ENCODE measurements around the gene SYTL3. TPM values are rescaled to one million over a fixed set of nuclear protein-coding genes. Genes with fewer than 3 reads are reported as not detected.

Gene SYTL3
- total and polyA plus RNA-seq, 2 of the 8 experiments (the other 6 are each of a cell fraction or from before 2014, with no cell fraction given), result 0.27 to 0.99 TPM

DNA sequence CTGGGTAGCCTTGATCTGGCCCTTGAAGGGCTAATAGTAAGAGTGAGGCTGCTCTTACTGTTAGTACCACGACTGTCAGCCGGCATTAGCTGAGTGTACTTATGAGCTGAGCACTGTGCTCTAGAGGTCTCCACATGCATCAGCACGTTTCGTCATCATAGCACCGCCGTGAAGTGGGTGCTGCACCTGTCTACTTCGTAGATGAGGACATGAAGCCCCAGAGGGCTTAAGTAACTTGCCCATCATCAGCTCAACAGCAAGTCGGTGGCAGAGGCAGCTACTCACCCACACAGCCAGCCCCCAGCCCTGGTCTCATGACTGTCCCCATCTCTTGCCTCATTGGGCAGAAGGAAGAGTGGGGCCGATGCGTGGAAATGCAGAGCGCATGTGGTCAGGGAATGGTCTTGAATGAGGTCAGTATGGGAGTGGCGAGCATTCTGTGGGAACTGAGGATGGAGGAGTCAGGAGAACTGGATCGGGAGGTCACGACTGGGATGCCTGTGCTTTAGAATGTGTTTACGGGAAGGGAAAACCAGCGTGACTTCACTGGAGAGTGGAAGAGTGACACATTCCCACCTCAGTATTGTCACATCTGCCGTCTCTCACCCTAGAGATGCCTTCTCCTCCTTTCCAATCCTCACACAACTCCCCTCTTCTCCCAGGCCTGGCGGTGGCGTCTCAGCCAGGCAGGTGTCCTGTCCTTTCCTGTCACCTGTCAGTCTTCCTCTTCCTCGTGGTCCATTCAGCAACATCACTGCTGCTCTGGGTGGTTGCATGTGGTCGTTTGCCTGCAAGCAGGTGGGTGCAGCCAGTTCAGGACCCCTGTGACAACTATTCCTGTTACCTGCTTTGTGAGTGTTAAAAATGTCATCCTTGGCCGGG is 6.0 kb downstream of the SYTL3 start:
- H2BK120ac ChIP-seq (replicated peaks; ENCODE audit: low read depth, low read length), result no peak overlapping the region
- no peak overlapping the region for H3K14ac ChIP-seq (ENCODE audit: insufficient read length)
- no peak overlapping the region for H2AK5ac ChIP-seq (ENCODE audit: low read depth, low read length)
- H2BK20ac ChIP-seq (ENCODE audit: low read length), result no peak overlapping the region
- peak overlapping the region; percentile 18; the same call in 1 of the 2 replicates for H4K8ac ChIP-seq (ENCODE audit: extremely low read depth, insufficient read depth, low read length)
- H3K4me2 ChIP-seq (ENCODE audit: insufficient read depth in 1 of 2, low read depth in 2 of 2, low read length in 2 of 2), result no peak overlapping the region
- H4K91ac ChIP-seq (replicated peaks; ENCODE audit: insufficient read length, low read length), result no peak overlapping the region
- no peak overlapping the region for H2AFZ ChIP-seq (ENCODE audit: low read length)
- H3K56ac ChIP-seq (replicated peaks; ENCODE audit: insufficient read length, low read depth, low read length), result no peak overlapping the region
- H3K4ac ChIP-seq (replicated peaks; ENCODE audit: insufficient read length, low read depth, low read length), result no peak overlapping the region
- CTCF ChIA-PET (ENCODE audit: partially characterized antibody), result interaction anchor here (3.7 kb wide), 1 partner anchor 35 kb away, joined by 20 read pairs; no protein-coding TSS in a partner anchor
- no peak overlapping the region for H3K4me3 ChIP-seq (ENCODE audit: extremely low read depth in 1 of 4, insufficient read depth in 2 of 4, low read depth in 3 of 4, low read length in 4 of 4)
- no peaks in the 10 kb centered on the region for H3K79me2 ChIP-seq (ENCODE audit: control insufficient read depth in 1 of 2, insufficient read depth in 2 of 2, low read length in 2 of 2)
- POLR2A ChIA-PET (ENCODE audit: partially characterized antibody), result interaction anchor here (0.5 to 1.7 kb wide), 3 partner anchors 13 to 239 kb away, joined by 3 read pairs; no protein-coding TSS in a partner anchor
- FAIRE-seq (no peak), DNase-seq (ENCODE audit: low read depth in 1 of 2, low spot score in 2 of 2) (no peak)
- H3K9me3 ChIP-seq (ENCODE audit: insufficient read depth in 2 of 2, low read depth in 1 of 2, low read length in 1 of 2), result no peaks in the 10 kb centered on the region
- H3K27me3 ChIP-seq (replicated peaks in 1 of 4; ENCODE audit: control insufficient read depth in 3 of 4, extremely low read depth in 1 of 4, insufficient read depth in 3 of 4, low read length in 3 of 4), result no peaks in the 10 kb centered on the region
- H4K5ac ChIP-seq (ENCODE audit: insufficient read length, low read depth, low read length), result no peak overlapping the region
- no peak overlapping the region for H3K23ac ChIP-seq (ENCODE audit: insufficient read length)
- peak overlapping the region; percentile 27; the same call in 1 of the 2 replicates for H2BK12ac ChIP-seq (ENCODE audit: low read depth, low read length)
- H4K20me1 ChIP-seq (replicated peaks in 1 of 2; ENCODE audit: control insufficient read depth in 1 of 2, insufficient read depth in 2 of 2, low read length in 2 of 2), result no peaks in the 10 kb centered on the region
- H2BK15ac ChIP-seq (ENCODE audit: low read length), result no peak overlapping the region
- WGBS, 2 experiments (ENCODE audit: extremely low coverage in 1 of 2, insufficient coverage in 1 of 2, insufficient read length in 1 of 2, insufficient replicate concordance in 2 of 2, low coverage in 1 of 2, low lambda C conversion rate in 2 of 2, missing lambda C conversion rate in 1 of 2), result 88% methylated on average over 22 of the region's 22 CpGs; no CpG with 5 or more reads in 1 of the 2 experiments
- H3K23me2 ChIP-seq (ENCODE audit: low read depth, low read length), result no peaks in the 10 kb centered on the region
- H3K36me3 ChIP-seq (ENCODE audit: control insufficient read depth in 2 of 4, insufficient read depth in 4 of 4, low read length in 3 of 4), result no peaks in the 10 kb centered on the region
- no peak overlapping the region for H3K9ac ChIP-seq (replicated peaks in 1 of 4; ENCODE audit: extremely low read depth in 1 of 4, low read depth in 3 of 4, low read length in 3 of 4)
- H2BK5ac ChIP-seq (ENCODE audit: low read depth, low read length), result no peak overlapping the region
- no peak overlapping the region for H3K18ac ChIP-seq (ENCODE audit: extremely low read depth, low read length)
- no peaks in the 10 kb centered on the region for H3K79me1 ChIP-seq (ENCODE audit: low read depth, low read length)
- H3K4me1 ChIP-seq (replicated peaks in 1 of 4; ENCODE audit: control insufficient read depth in 3 of 4, insufficient read depth in 4 of 4, low read length in 3 of 4), result 0 out of 7 replicates have a peak, but pooled peaks cover 0 to 3% (median 0%) of the 10 kb centered on the region in 4 experiments
- H3K27ac ChIP-seq (ENCODE audit: low read depth, low read length), result no peak overlapping the region
- TF ChIP-seq RXRA (IDR thresholded peaks at IDR 0.05; ENCODE audit: insufficient read depth, low read depth, low read length), result no peak
- no peak for TF ChIP-seq ZNF274 (IDR thresholded peaks at IDR 0.05; ENCODE audit: borderline replicate concordance, extremely low read depth, low read length)
- no peak for TF ChIP-seq TAF1 (IDR thresholded peaks at IDR 0.05; ENCODE audit: low read depth, low read length)
- no peak for TF ChIP-seq GTF2F1 (IDR thresholded peaks at IDR 0.05; ENCODE audit: borderline replicate concordance, low read depth, low read length)
- no peak for TF ChIP-seq KDM4A (IDR thresholded peaks at IDR 0.05; ENCODE audit: low read depth, low read length, severe bottlenecking)
- no peak for TF ChIP-seq SP2 (IDR thresholded peaks at IDR 0.05; ENCODE audit: low read length)
- TF ChIP-seq RAD21 (IDR thresholded peaks at IDR 0.05 in 1 of 2, conservative IDR thresholded peaks at IDR 0.05 in 1 of 2; ENCODE audit: low read depth in 2 of 2, low read length in 2 of 2), result no peak
- no peak for TF ChIP-seq EP300 (IDR thresholded peaks at IDR 0.05; ENCODE audit: borderline replicate concordance in 1 of 2, low read depth in 2 of 2, low read length in 2 of 2)
- TF ChIP-seq, protein P1, sequence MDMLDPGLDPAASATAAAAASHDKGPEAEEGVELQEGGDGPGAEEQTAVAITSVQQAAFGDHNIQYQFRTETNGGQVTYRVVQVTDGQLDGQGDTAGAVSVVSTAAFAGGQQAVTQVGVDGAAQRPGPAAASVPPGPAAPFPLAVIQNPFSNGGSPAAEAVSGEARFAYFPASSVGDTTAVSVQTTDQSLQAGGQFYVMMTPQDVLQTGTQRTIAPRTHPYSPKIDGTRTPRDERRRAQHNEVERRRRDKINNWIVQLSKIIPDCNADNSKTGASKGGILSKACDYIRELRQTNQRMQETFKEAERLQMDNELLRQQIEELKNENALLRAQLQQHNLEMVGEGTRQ (IDR thresholded peaks at IDR 0.05; ENCODE audit: low read length), result no peak
- TF ChIP-seq POLR2A (IDR thresholded peaks at IDR 0.05; ENCODE audit: control extremely low read depth in 1 of 2, low read depth in 2 of 2, low read length in 2 of 2), result no peak
